ENCODE results near the gene OMG. TPM values are rescaled to one million over a fixed set of nuclear protein-coding genes. Genes with fewer than 3 reads are reported as not detected.
"Not testable (repeated sequence)": the region's sequence is repeated elsewhere in the genome, so short reads cannot be mapped to it uniquely, and the experiment has no call there.

The OMG gene
- total RNA-seq, 1 donor from 2014 or later = not detected

- H3K4me3 Mint-ChIP-seq (ENCODE audit: unreplicated experiment) = no peak overlapping the region
Observed at GRCh38 chr17:31269578-31269983, 27.5 kb downstream of the OMG start.

GRCh38 chr17:31269036-31269577 is 27.9 kb downstream of the OMG start:
- no peak overlapping the region for H3K4me3 Mint-ChIP-seq (ENCODE audit: unreplicated experiment)
- no peak for TF ChIP-seq CTCF (IDR thresholded peaks at IDR 0.05; ENCODE audit: partially characterized antibody, unreplicated experiment)
- peak overlapping the region; percentile 85 for H3K27ac Mint-ChIP-seq (ENCODE audit: unreplicated experiment)
- no peaks in the 10 kb centered on the region for H3K36me3 Mint-ChIP-seq (ENCODE audit: unreplicated experiment)
- H3K27me3 Mint-ChIP-seq (ENCODE audit: unreplicated experiment) = peaks cover 3% of the 10 kb centered on the region
- DNase-seq = no peak
- H3K4me1 Mint-ChIP-seq (ENCODE audit: low read depth, unreplicated experiment) = peaks cover 10% of the 10 kb centered on the region
- no peaks in the 10 kb centered on the region for H3K9me3 Mint-ChIP-seq (ENCODE audit: unreplicated experiment)

More at GRCh38 chr17:31269578-31269983, 27.5 kb downstream of the OMG start:
- Mint-ChIP-seq H3K27ac (ENCODE audit: unreplicated experiment) (peak overlapping the region; percentile 85), H3K4me1 (ENCODE audit: low read depth, unreplicated experiment) (peaks cover 10% of the 10 kb centered on the region), H3K36me3 (ENCODE audit: unreplicated experiment) (no peaks in the 10 kb centered on the region), H3K27me3 (ENCODE audit: unreplicated experiment) (peaks cover 3% of the 10 kb centered on the region), H3K9me3 (ENCODE audit: unreplicated experiment) (no peaks in the 10 kb centered on the region)
- DNase-seq = no peak
- no peak for TF ChIP-seq CTCF (IDR thresholded peaks at IDR 0.05; ENCODE audit: partially characterized antibody, unreplicated experiment)

- Mint-ChIP-seq H3K9me3 (ENCODE audit: unreplicated experiment) (no peaks in the 10 kb centered on the region), H3K4me3 (ENCODE audit: unreplicated experiment) (no peak overlapping the region), H3K27me3 (ENCODE audit: unreplicated experiment) (peaks cover 2% of the 10 kb centered on the region), H3K36me3 (ENCODE audit: unreplicated experiment) (no peaks in the 10 kb centered on the region), H3K27ac (ENCODE audit: unreplicated experiment) (no peak overlapping the region), H3K4me1 (ENCODE audit: low read depth, unreplicated experiment) (peaks cover 10% of the 10 kb centered on the region)
- TF ChIP-seq CTCF (IDR thresholded peaks at IDR 0.05; ENCODE audit: partially characterized antibody, unreplicated experiment) = no peak
- no peak for DNase-seq
Observed at GRCh38 chr17:31266042-31266441, 31.0 kb downstream of the OMG start.

GRCh38 chr17:31262923-31263322 is 34.1 kb downstream of the OMG start:
- H3K4me1 Mint-ChIP-seq (ENCODE audit: low read depth, unreplicated experiment); H3K27me3 Mint-ChIP-seq (ENCODE audit: unreplicated experiment); H3K4me3 Mint-ChIP-seq (ENCODE audit: unreplicated experiment); H3K36me3 Mint-ChIP-seq (ENCODE audit: unreplicated experiment); DNase-seq; H3K9me3 Mint-ChIP-seq (ENCODE audit: unreplicated experiment); H3K27ac Mint-ChIP-seq (ENCODE audit: unreplicated experiment): not testable (repeated sequence)

- no peak for DNase-seq
- H3K4me1 Mint-ChIP-seq (ENCODE audit: low read depth, unreplicated experiment) = no peaks in the 10 kb centered on the region
- no peak for TF ChIP-seq CTCF (IDR thresholded peaks at IDR 0.05; ENCODE audit: partially characterized antibody, unreplicated experiment)
- no peaks in the 10 kb centered on the region for H3K27me3 Mint-ChIP-seq (ENCODE audit: unreplicated experiment)
- H3K36me3 Mint-ChIP-seq (ENCODE audit: unreplicated experiment) = no peaks in the 10 kb centered on the region
- no peak overlapping the region for H3K4me3 Mint-ChIP-seq (ENCODE audit: unreplicated experiment)
- no peaks in the 10 kb centered on the region for H3K9me3 Mint-ChIP-seq (ENCODE audit: unreplicated experiment)
- no peak overlapping the region for H3K27ac Mint-ChIP-seq (ENCODE audit: unreplicated experiment)
Observed at GRCh38 chr17:31261601-31262000, 35.4 kb downstream of the OMG start.
